ENCODE data around the gene CDH5. TPM values are rescaled to one million over a fixed set of nuclear protein-coding genes. Genes with fewer than 3 reads are reported as not detected.

CDH5 gene
- total RNA-seq, 2 donors from 2014 or later, result 21.1 to 40.0 TPM

DNA sequence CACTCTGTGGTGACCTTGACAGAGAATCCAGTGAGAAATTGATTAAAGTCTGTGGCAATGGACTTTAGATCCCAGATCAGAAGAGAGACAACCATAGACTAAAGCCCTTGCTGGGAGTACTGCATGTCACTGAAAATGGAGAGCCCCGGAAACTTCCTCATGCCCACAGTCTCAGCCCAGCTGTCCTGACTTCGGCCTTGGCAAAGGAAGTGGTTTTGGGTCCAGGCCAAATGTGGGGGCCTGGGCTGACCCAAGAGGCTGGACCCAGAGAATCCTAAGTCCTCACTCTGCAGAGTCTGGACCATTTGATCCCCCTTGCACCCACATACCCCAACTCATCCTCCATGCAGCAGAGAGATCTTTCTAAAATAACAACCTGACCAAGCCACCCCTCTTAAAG lies 55.9 kb downstream of the CDH5 start:
- DNase-seq (ENCODE audit: low spot score), result no peak
- no peak for ATAC-seq (ENCODE audit: insufficient number of reproducible peaks, low FRiP score, low read depth)
- TF ChIP-seq, protein P1, sequence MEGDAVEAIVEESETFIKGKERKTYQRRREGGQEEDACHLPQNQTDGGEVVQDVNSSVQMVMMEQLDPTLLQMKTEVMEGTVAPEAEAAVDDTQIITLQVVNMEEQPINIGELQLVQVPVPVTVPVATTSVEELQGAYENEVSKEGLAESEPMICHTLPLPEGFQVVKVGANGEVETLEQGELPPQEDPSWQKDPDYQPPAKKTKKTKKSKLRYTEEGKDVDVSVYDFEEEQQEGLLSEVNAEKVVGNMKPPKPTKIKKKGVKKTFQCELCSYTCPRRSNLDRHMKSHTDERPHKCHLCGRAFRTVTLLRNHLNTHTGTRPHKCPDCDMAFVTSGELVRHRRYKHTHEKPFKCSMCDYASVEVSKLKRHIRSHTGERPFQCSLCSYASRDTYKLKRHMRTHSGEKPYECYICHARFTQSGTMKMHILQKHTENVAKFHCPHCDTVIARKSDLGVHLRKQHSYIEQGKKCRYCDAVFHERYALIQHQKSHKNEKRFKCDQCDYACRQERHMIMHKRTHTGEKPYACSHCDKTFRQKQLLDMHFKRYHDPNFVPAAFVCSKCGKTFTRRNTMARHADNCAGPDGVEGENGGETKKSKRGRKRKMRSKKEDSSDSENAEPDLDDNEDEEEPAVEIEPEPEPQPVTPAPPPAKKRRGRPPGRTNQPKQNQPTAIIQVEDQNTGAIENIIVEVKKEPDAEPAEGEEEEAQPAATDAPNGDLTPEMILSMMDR (IDR thresholded peaks at IDR 0.05), result no peak

GRCh38 chr16:66423177-66423576 lies 56.7 kb downstream of the CDH5 start:
- H3K27ac ChIP-seq, result no peak overlapping the region
- ATAC-seq (ENCODE audit: insufficient number of reproducible peaks, low FRiP score, low read depth) (no peak), DNase-seq (ENCODE audit: low spot score) (no peak)
- TF ChIP-seq, protein P1 (IDR thresholded peaks at IDR 0.05), result no peak
- H3K9me3 ChIP-seq, result no peaks in the 10 kb centered on the region
- H3K36me3 ChIP-seq, result no peaks in the 10 kb centered on the region
- H3K4me1 ChIP-seq (ENCODE audit: control insufficient read depth in 1 of 2, low read depth in 2 of 2), result peaks cover 6 to 15% of the 10 kb centered on the region in 2 donors
- no peaks in the 10 kb centered on the region for H3K27me3 ChIP-seq (replicated peaks; ENCODE audit: insufficient read depth)
- no peak overlapping the region for H3K4me3 ChIP-seq

More for the DNA sequence above, 55.9 kb downstream of the CDH5 start:
- no peak overlapping the region for H3K27ac ChIP-seq
- H3K4me1 ChIP-seq (ENCODE audit: control insufficient read depth in 1 of 2, low read depth in 2 of 2), result peaks cover under 1 to 7% of the 10 kb centered on the region in 2 donors
- no peak overlapping the region for H3K4me3 ChIP-seq
- H3K9me3 ChIP-seq, result no peaks in the 10 kb centered on the region
- H3K36me3 ChIP-seq, result no peaks in the 10 kb centered on the region
- no peaks in the 10 kb centered on the region for H3K27me3 ChIP-seq (replicated peaks; ENCODE audit: insufficient read depth)

DNA sequence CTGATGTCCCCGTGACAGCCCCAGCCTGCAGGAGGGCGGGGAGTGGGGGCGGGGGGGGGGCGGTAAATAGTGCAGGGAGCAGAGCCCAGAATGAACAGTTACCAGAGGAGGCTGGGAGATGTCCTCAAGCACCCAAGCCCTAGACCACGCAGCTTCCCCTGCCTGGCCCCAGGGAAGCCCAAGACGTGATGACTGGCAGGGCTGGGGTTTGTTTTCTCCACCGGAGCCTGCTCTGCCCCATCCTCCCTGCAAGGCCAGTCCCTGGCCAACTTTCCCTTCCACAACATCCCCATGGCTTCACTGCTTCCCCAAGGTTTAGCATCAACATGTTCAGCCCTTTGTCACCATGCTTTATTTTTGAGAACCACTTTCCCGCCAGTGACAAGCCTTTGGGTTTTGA lies 59.2 kb downstream of the CDH5 start:
- H3K9me3 ChIP-seq, result no peaks in the 10 kb centered on the region
- TF ChIP-seq, protein P1 (IDR thresholded peaks at IDR 0.05), result no peak
- H3K27me3 ChIP-seq (replicated peaks; ENCODE audit: insufficient read depth), result no peaks in the 10 kb centered on the region
- no peak for ATAC-seq (ENCODE audit: insufficient number of reproducible peaks, low FRiP score, low read depth)
- H3K27ac ChIP-seq, result no peak overlapping the region
- no peak for DNase-seq (ENCODE audit: low spot score)
- H3K4me3 ChIP-seq, result no peak overlapping the region
- H3K36me3 ChIP-seq, result no peaks in the 10 kb centered on the region
- H3K4me1 ChIP-seq (ENCODE audit: control insufficient read depth in 1 of 2, low read depth in 2 of 2), result peaks cover 6 to 16% of the 10 kb centered on the region in 2 donors

DNA sequence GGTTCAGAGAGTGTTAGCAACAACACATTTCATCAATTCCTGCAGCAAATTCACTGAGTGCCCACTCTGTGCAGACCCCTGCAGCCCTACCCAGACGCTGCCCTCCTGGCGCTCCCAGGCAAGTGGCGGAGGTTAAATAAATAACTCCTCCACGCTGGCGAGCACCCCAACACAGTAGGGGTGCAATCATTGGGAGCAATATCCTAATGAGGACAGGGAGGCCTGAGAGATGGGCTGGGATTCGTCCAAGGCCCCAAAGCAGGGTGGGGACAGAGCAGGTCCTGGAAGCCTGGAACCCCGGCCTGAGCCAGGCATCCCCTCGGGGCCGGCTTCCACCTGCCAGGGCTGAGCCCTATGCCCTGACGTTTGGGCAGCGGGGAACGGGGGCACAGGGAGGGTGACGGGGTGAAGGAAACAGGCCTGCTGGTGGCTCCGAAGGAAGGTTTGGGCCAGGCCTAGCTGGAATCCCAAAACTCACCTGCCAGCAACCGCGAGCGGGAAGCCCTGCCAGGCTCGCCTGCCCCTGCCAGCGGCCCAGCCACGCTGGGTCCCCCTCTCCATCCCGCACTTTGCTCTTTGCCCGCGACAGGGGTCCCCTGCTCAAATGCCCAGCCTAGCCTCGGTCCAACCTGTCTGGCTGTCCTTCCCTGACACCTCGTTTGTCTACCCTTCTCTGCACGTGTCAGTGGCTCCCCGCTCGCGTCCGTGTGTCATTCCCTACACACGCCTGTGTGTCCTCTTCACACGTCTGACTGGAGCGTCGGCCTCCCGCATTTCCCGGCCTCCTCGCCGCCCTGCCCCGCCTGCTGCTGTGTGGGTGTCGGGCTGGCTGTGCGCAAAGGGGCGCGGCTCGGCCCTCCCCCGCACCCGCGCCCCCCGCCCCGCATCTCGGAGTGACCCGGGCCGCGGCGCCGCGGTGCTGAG lies 59.9 kb downstream of the CDH5 start:
- Histone ChIP-seq H3K9me3 (no peaks in the 10 kb centered on the region), H3K27ac (no peak overlapping the region), H3K36me3 (no peaks in the 10 kb centered on the region), H3K4me3 (peak overlapping the region; percentile 66), H3K27me3 (replicated peaks; ENCODE audit: insufficient read depth) (no peaks in the 10 kb centered on the region), H3K4me1 (ENCODE audit: control insufficient read depth in 1 of 2, low read depth in 2 of 2) (peaks cover 6 to 16% of the 10 kb centered on the region in 2 donors)
- DNase-seq (ENCODE audit: low spot score) (no peak), ATAC-seq (ENCODE audit: insufficient number of reproducible peaks, low FRiP score, low read depth) (no peak)
- TF ChIP-seq, protein P1 (IDR thresholded peaks at IDR 0.05), result no peak

DNA sequence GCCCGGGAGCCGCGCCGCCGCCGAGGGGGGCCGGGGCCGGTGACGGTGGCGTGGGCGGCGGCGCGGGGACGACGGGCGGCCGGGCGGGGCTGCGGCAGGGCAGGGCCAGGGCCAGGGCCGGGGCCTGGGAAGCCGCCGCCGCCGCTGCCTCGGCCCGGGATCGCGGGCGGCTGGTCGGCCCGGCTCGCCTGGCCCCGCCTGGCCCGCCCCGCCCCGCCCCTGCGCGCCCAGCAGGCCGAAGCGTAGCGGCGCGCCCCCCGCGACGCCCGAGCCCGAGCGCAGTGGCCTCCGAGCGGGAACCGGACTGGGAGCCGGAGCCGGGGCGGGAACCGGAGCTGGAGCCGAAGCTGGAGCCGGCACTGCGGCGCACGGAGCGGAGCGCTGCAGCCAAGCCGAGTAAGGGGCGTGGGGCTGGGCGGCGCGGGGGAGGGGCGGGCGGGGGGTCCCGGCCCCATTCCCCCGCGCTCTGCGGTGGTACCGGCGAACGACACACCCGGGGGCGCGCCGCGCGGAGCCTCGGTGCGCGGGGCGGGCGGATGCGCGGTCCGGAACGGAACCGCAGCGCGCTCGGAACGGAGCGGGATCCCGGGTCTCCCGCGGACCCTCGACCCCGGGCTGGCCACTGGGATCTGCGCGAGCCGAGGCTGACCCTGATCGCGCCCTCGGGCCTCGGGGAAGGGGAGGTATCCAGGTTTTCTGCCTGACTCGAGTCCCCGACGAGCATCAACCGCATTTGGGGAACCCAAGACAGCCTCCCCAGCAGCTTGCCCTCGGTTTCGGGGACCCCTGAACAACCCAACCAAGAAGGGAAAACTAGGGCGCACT lies 60.8 kb downstream of the CDH5 start, which contains the start of gene BEAN1:
Gene BEAN1 (plus strand): TSS at position 260 of the 825 bp plus-strand sequence. CDS start 10,382 bp downstream, outside the sequence.
- Histone ChIP-seq H3K4me3 (peak within 1 kb of the TSS; percentile 69), H3K36me3 (no peaks in the 10 kb centered on the region), H3K27ac (no peak within 1 kb of the TSS), H3K9me3 (no peaks in the 10 kb centered on the region), H3K4me1 (ENCODE audit: control insufficient read depth in 1 of 2, low read depth in 2 of 2) (peaks cover 6 to 16% of the 10 kb centered on the region in 2 donors), H3K27me3 (replicated peaks; ENCODE audit: insufficient read depth) (no peaks in the 10 kb centered on the region)
- TF ChIP-seq, protein P1 (IDR thresholded peaks at IDR 0.05), result no peak
- DNase-seq (ENCODE audit: low spot score) (no peak), ATAC-seq (ENCODE audit: insufficient number of reproducible peaks, low FRiP score, low read depth) (no peak)
